Thyroid gland (tissue), 4 donors: Measurements from ENCODE around the gene PIP4K2B.

ENCODE experiments used
- CTCF ChIP-seq, 6 experiments: fragments of 200-600 bp in 3 of 6; fragments of 450-650 bp in 3 of 6; sonication (generic) in 3 of 6; IDR thresholded peaks; one replicate each; pipeline ENCODE4 v1.5.1; 2016 to 2019; ENCODE audit warnings: antibody characterized with exemption in 6 of 6, mild to moderate bottlenecking in 2 of 6, inconsistent platforms in 1 of 6, moderate library complexity in 1 of 6
- POLR2A ChIP-seq, 2 donors: fragments of 450-650 bp; IDR thresholded peaks; one replicate each; pipeline ENCODE4 v1.6.1; 2017; ENCODE audit warnings: antibody characterized with exemption in 2 of 2, mild to moderate bottlenecking in 2 of 2, moderate library complexity in 1 of 2

GRCh38 chr17:38729886-38730525 lies 69.3 kb downstream of the PIP4K2B start, which contains the start of gene CISD3:
- TF ChIP-seq CTCF (IDR thresholded peaks at IDR 0.05) (peak in 5 of 6 experiments; percentile 30 to 96 (median 94)), POLR2A (IDR thresholded peaks at IDR 0.05) (peak in 1 of 2 donors; percentile 48)
